Fibroblast of lung (primary cell): ENCODE measurements around the gene ZC3H10. TPM values are rescaled to one million over a fixed set of nuclear protein-coding genes. Genes with fewer than 3 reads are reported as not detected.

Experiments
- DNase-seq, 2 donors: peaks; one replicate each; pipeline versions ENCODE4 v3.0.0 to v3.0.0-alpha.2; 2010; ENCODE audit warnings: low read depth in 2 of 2
- H2AFZ ChIP-seq: 2 replicates; pipeline ENCODE4 v1.5.1; 2012; ENCODE audit warnings: low read length, control low read depth, inconsistent platforms
- H3K27ac ChIP-seq: 2 replicates; pipeline ENCODE4 v1.5.1; 2011; ENCODE audit warnings: low read length, control low read depth; ENCODE audit not compliant: insufficient read depth
- H3K27me3 ChIP-seq: 2 replicates; pipeline ENCODE4 v1.5.1; 2011; ENCODE audit warnings: mild to moderate bottlenecking, low read length; ENCODE audit not compliant: control insufficient read depth, insufficient read depth
- H3K36me3 ChIP-seq: 2 replicates; pipeline ENCODE4 v1.5.1; 2011; ENCODE audit warnings: low read length; ENCODE audit not compliant: control insufficient read depth, insufficient read depth
- H3K4me1 ChIP-seq: 2 replicates; pipeline ENCODE4 v1.5.1; 2011; ENCODE audit warnings: low read length; ENCODE audit not compliant: control insufficient read depth, insufficient read depth; ENCODE audit errors: extremely low read depth
- H3K4me2 ChIP-seq: 2 replicates; pipeline ENCODE4 v1.5.1; 2011; ENCODE audit warnings: low read length, control low read depth; ENCODE audit not compliant: insufficient read depth; ENCODE audit errors: extremely low read depth
- H3K4me3 ChIP-seq, 4 experiments: fragments of 200-600 bp in 1 of 4; sonication (generic) in 1 of 4; replicated peaks in 1 of 4; 2 replicates each; pipeline ENCODE4 v1.5.1; 2011 to 2016; ENCODE audit warnings: low read length in 4 of 4, low read depth in 3 of 4, mild to moderate bottlenecking in 3 of 4, control low read depth in 2 of 4, inconsistent platforms in 1 of 4, mixed read lengths in 1 of 4; ENCODE audit not compliant: insufficient read depth in 1 of 4; ENCODE audit errors: control extremely low read depth in 1 of 4
- H3K79me2 ChIP-seq: 2 replicates; pipeline ENCODE4 v1.5.1; 2012; ENCODE audit warnings: mild to moderate bottlenecking, low read length, inconsistent platforms; ENCODE audit not compliant: control insufficient read depth, insufficient read depth
- H3K9ac ChIP-seq: 2 replicates; pipeline ENCODE4 v1.5.1; 2011; ENCODE audit warnings: mild to moderate bottlenecking, low read length, control low read depth; ENCODE audit not compliant: insufficient read depth
- H3K9me3 ChIP-seq: 2 replicates; pipeline ENCODE4 v1.5.1; 2012; ENCODE audit warnings: low read depth, low read length; ENCODE audit not compliant: control insufficient read depth, insufficient read depth
- H4K20me1 ChIP-seq: 2 replicates; pipeline ENCODE4 v1.5.1; 2011; ENCODE audit warnings: low read length; ENCODE audit not compliant: control insufficient read depth, insufficient read depth; ENCODE audit errors: extremely low read depth
- CTCF ChIP-seq, 2 donors: IDR thresholded peaks in 1 of 2; conservative IDR thresholded peaks in 1 of 2; 1 replicate in 1 of 2; 2 replicates in 1 of 2; pipeline ENCODE4 v1.5.1; 2011 to 2012; ENCODE audit warnings: low read length in 2 of 2, control low read depth in 1 of 2, inconsistent platforms in 1 of 2, low read depth in 1 of 2, mild to moderate bottlenecking in 1 of 2
- EZH2 ChIP-seq: IDR thresholded peaks from 2 replicates; pipeline ENCODE4 v1.5.1; 2012; ENCODE audit warnings: low read length, control low read depth, mild to moderate bottlenecking; ENCODE audit errors: missing control alignments
- polyA plus RNA-seq, 2 donors: library from polyadenylated mRNA; depleted of rRNA in 1 of 2; stranded (reverse) in 1 of 2; unstranded in 1 of 2; fragments of >200 nt; gene quantifications; 2 replicates each; pipeline ENCODE4 v1.2.1, GENCODE V29; 2011 to 2012; ENCODE audit warnings: missing spikeins in 1 of 2
- total RNA-seq: library from RNA; depleted of rRNA; stranded (reverse); fragments of >200 nt; gene quantifications from 2 replicates; pipeline ENCODE4 v1.2.1, GENCODE V29; 2014

The ZC3H10 gene
- total and polyA plus RNA-seq, 2 donors (not counting 1 experiment from before 2014, with no cell fraction given): 1.9 to 5.6 TPM

GRCh38 chr12:56086608-56087007, 31.5 kb upstream of the ZC3H10 start:
- TF ChIP-seq EZH2: no peak
- Histone ChIP-seq H3K36me3 (no peaks in the 10 kb centered on the region), H3K9me3 (no peaks in the 10 kb centered on the region), H3K27ac (no peak overlapping the region), H2AFZ (no peak overlapping the region), H3K27me3 (peaks cover 18% of the 10 kb centered on the region), H3K9ac (no peak overlapping the region), H4K20me1 (no peaks in the 10 kb centered on the region), H3K4me2 (no peak overlapping the region), H3K79me2 (no peaks in the 10 kb centered on the region), H3K4me1 (no peaks in the 10 kb centered on the region), H3K4me3 (no peak overlapping the region)
- peak in 1 of 2 donors; percentile 13 for DNase-seq

- no peaks in the 10 kb centered on the region for H3K9me3 ChIP-seq
Observed at GRCh38 chr12:56087220-56087619, 30.8 kb upstream of the ZC3H10 start.

DNA sequence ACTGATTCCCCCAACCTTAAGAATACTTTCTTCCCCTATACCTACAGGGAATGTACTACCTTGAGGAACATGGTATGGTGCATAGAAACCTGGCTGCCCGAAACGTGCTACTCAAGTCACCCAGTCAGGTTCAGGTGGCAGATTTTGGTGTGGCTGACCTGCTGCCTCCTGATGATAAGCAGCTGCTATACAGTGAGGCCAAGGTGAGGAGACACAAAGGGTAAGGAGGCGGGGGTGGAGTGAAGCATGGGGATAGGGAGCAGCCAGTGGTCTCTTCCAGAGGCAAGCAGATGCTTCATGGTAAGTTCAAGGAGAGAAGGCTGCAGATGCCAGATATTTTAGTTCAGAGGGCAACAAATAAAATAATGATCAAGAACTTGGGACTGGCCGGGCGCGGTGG, 20.3 kb upstream of the ZC3H10 start:
- TF ChIP-seq CTCF (conservative IDR thresholded peaks at IDR 0.05 in 1 of 2, IDR thresholded peaks at IDR 0.05 in 1 of 2; ENCODE audit: low read depth in 1 of 2, low read length in 2 of 2) (no peak), EZH2 (no peak)
- H2AFZ ChIP-seq: no peak overlapping the region
- no peaks in the 10 kb centered on the region for H3K4me1 ChIP-seq
- DNase-seq: no peak
- no peaks in the 10 kb centered on the region for H3K9me3 ChIP-seq
- no peak overlapping the region for H3K9ac ChIP-seq
- H3K27me3 ChIP-seq: peaks cover 30% of the 10 kb centered on the region
- no peaks in the 10 kb centered on the region for H3K36me3 ChIP-seq
- H4K20me1 ChIP-seq: no peaks in the 10 kb centered on the region
- no peaks in the 10 kb centered on the region for H3K79me2 ChIP-seq
- no peak overlapping the region for H3K4me3 ChIP-seq
- H3K4me2 ChIP-seq: no peak overlapping the region
- H3K27ac ChIP-seq: no peak overlapping the region

More at GRCh38 chr12:56087220-56087619, 30.8 kb upstream of the ZC3H10 start:
- H3K79me2 ChIP-seq: no peaks in the 10 kb centered on the region
- H3K9ac ChIP-seq: no peak overlapping the region
- H3K27me3 ChIP-seq: peaks cover 12% of the 10 kb centered on the region
- no peak for DNase-seq
- no peak overlapping the region for H3K27ac ChIP-seq
- no peak overlapping the region for H3K4me3 ChIP-seq
- TF ChIP-seq CTCF (conservative IDR thresholded peaks at IDR 0.05 in 1 of 2, IDR thresholded peaks at IDR 0.05 in 1 of 2; ENCODE audit: low read depth in 1 of 2, low read length in 2 of 2) (no peak), EZH2 (no peak)
- no peaks in the 10 kb centered on the region for H3K4me1 ChIP-seq
- no peak overlapping the region for H3K4me2 ChIP-seq
- H2AFZ ChIP-seq: no peak overlapping the region
- H4K20me1 ChIP-seq: no peaks in the 10 kb centered on the region
- no peaks in the 10 kb centered on the region for H3K36me3 ChIP-seq
